Osteoblast (primary cell): Measurements from ENCODE around the gene LUC7L. TPM values are rescaled to one million over a fixed set of nuclear protein-coding genes. Genes with fewer than 3 reads are reported as not detected.
"Not testable (repeated sequence)": the region's sequence is repeated elsewhere in the genome, so short reads cannot be mapped to it uniquely, and the experiment has no call there.

Experiments
- DNase-seq: peaks from one replicate; pipeline ENCODE4 v3.0.0; 2011; ENCODE audit warnings: low spot score, mixed read lengths; ENCODE audit not compliant: insufficient read length; ENCODE audit errors: missing footprints
- H2AFZ ChIP-seq: 2 replicates; pipeline ENCODE4 v1.6.0; 2011; ENCODE audit warnings: mild to moderate bottlenecking, low read length
- H3K27ac ChIP-seq: 2 replicates; pipeline ENCODE4 v1.5.1; 2011; ENCODE audit warnings: mild to moderate bottlenecking, low read depth, low read length, moderate library complexity
- H3K27me3 ChIP-seq: 2 replicates; pipeline ENCODE4 v1.6.0; 2012; ENCODE audit warnings: mild to moderate bottlenecking, control low read depth, inconsistent platforms, low read length, moderate library complexity; ENCODE audit not compliant: insufficient read depth
- H3K36me3 ChIP-seq: 2 replicates; pipeline ENCODE4 v1.5.1; 2011; ENCODE audit warnings: mild to moderate bottlenecking, low read length, control low read depth, moderate library complexity; ENCODE audit not compliant: insufficient read depth
- H3K4me1 ChIP-seq: 2 replicates; pipeline ENCODE4 v1.5.1; 2011; ENCODE audit warnings: mild to moderate bottlenecking, low read length, control low read depth, moderate library complexity; ENCODE audit not compliant: insufficient read depth
- H3K4me2 ChIP-seq: 2 replicates; pipeline ENCODE4 v1.6.0; 2011; ENCODE audit warnings: mild to moderate bottlenecking, low read length; ENCODE audit not compliant: insufficient read depth
- H3K4me3 ChIP-seq: fragments of 200-600 bp; sonication (generic); 3 replicates; pipeline ENCODE4 v1.5.1; 2012; ENCODE audit warnings: mild to moderate bottlenecking, low read length, inconsistent platforms; ENCODE audit not compliant: insufficient read depth
- H3K79me2 ChIP-seq: 2 replicates; pipeline ENCODE4 v1.6.0; 2012; ENCODE audit warnings: mild to moderate bottlenecking, low read length, control low read depth, inconsistent platforms; ENCODE audit not compliant: insufficient read depth
- H3K9me3 ChIP-seq: 2 replicates; pipeline ENCODE4 v1.5.1; 2011; ENCODE audit warnings: low read depth, low read length, control low read depth
- H4K20me1 ChIP-seq: 2 replicates; pipeline ENCODE4 v1.6.0; 2012; ENCODE audit warnings: mild to moderate bottlenecking, low read length, control low read depth; ENCODE audit not compliant: insufficient read depth
- total RNA-seq: library from RNA; depleted of rRNA; stranded (reverse); fragments of >200 nt; gene quantifications from 2 replicates; pipeline ENCODE4 v1.2.3, GENCODE V29; 2012
- TF ChIP-seq, protein P1 (sequence below): IDR thresholded peaks from 2 replicates; pipeline ENCODE4 v1.5.1; 2011; ENCODE audit warnings: mild to moderate bottlenecking, low read depth, low read length, moderate library complexity; ENCODE audit errors: extremely low read depth

The LUC7L gene
- total RNA-seq, 1 donor, result 46.0 TPM

DNA sequence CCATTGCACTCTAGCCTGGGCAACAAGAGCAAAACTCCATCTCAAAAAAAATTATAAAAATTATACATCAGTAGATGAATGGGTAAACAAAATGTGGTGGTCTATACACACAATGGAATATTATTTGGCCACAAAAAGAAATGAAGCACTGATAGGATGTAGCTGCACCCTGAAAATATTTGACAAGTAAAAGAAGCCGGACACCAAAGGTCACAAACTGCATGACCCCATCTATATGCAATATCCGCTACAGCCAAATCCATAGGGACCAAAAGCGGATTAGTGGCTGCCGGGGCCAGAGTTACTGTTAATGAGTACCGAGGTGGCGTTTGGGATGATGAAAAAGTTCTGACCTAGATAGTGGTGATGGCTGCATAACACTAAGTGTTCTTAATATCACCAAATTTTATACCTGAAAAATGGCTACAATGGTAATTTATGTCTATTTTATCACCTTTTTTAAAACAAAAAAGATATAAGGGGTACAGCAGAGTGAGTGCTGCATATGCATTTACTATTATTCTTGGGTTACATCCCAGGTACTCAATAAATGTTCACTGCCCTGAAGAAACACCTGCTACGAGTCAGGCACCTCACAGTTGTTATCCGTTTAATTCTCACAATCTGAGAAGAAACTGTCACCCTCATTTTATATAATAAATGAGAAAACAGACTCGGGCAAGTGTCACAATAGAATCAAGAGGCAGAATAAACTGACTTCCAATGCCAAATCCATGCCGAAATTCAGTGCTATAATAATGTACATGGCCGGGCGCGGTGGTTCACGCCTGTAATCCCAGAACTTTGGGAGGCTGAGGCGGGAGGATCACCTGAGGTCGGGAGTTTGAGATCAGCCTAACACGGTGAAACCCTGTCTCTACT is 49.8 kb downstream of the LUC7L start:
- TF ChIP-seq, protein P1, sequence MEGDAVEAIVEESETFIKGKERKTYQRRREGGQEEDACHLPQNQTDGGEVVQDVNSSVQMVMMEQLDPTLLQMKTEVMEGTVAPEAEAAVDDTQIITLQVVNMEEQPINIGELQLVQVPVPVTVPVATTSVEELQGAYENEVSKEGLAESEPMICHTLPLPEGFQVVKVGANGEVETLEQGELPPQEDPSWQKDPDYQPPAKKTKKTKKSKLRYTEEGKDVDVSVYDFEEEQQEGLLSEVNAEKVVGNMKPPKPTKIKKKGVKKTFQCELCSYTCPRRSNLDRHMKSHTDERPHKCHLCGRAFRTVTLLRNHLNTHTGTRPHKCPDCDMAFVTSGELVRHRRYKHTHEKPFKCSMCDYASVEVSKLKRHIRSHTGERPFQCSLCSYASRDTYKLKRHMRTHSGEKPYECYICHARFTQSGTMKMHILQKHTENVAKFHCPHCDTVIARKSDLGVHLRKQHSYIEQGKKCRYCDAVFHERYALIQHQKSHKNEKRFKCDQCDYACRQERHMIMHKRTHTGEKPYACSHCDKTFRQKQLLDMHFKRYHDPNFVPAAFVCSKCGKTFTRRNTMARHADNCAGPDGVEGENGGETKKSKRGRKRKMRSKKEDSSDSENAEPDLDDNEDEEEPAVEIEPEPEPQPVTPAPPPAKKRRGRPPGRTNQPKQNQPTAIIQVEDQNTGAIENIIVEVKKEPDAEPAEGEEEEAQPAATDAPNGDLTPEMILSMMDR, result no peak
- Histone ChIP-seq H3K27me3 (peaks cover 40% of the 10 kb centered on the region), H2AFZ (no peak overlapping the region), H3K27ac (no peak overlapping the region), H3K79me2 (no peaks in the 10 kb centered on the region), H3K36me3 (peaks cover 1% of the 10 kb centered on the region), H3K9me3 (no peaks in the 10 kb centered on the region), H3K4me1 (peaks cover 8% of the 10 kb centered on the region), H3K4me3 (no peak overlapping the region), H4K20me1 (peaks cover 9% of the 10 kb centered on the region), H3K4me2 (no peak overlapping the region)
- DNase-seq, result peak; percentile 47

DNA sequence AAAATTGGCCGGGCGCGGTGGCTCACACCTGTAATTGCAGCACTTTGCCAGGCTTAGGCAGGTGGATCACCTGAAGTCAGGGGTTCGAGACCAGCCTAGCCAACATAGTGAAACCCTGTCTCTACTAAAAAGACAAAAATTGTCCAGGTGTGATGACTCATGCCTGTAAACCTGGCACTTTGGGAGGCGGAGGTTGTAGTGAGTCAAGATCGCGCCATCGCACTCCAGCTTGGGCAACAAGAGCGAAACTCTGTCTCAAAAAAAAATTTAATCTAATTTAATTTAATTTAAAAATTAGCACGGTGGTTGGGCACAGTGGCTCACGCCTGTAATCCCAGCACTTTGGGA is 50.6 kb downstream of the LUC7L start:
- Histone ChIP-seq H3K9me3 (no peaks in the 10 kb centered on the region), H3K36me3 (no peaks in the 10 kb centered on the region), H3K4me1 (peaks cover 8% of the 10 kb centered on the region), H3K27ac (no peak overlapping the region), H4K20me1 (peaks cover 7% of the 10 kb centered on the region), H3K4me2 (no peak overlapping the region), H3K27me3 (peaks cover 42% of the 10 kb centered on the region), H3K4me3 (no peak overlapping the region), H3K79me2 (no peaks in the 10 kb centered on the region), H2AFZ (no peak overlapping the region)
- no peak for DNase-seq
- TF ChIP-seq, protein P1, result no peak

DNA sequence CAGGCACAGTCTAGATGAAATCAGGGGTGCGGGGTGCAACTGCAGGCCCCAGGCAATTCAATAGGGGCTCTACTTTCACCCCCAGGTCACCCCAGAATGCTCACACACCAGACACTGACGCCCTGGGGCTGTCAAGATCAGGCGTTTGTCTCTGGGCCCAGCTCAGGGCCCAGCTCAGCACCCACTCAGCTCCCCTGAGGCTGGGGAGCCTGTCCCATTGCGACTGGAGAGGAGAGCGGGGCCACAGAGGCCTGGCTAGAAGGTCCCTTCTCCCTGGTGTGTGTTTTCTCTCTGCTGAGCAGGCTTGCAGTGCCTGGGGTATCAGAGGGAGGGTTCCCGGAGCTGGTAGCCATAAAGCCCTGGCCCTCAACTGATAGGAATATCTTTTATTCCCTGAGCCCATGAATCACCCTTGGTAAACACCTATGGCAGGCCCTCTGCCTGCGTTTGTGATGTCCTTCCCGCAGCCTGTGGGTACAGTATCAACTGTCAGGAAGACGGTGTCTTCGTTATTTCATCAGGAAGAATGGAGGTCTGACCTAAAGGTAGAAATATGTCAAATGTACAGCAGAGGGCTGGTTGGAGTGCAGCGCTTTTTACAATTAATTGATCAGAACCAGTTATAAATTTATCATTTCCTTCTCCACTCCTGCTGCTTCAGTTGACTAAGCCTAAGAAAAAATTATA is 51.1 kb downstream of the LUC7L start:
- TF ChIP-seq, protein P1, result no peak
- peaks cover 42% of the 10 kb centered on the region for H3K27me3 ChIP-seq
- no peak overlapping the region for H3K4me3 ChIP-seq

DNA sequence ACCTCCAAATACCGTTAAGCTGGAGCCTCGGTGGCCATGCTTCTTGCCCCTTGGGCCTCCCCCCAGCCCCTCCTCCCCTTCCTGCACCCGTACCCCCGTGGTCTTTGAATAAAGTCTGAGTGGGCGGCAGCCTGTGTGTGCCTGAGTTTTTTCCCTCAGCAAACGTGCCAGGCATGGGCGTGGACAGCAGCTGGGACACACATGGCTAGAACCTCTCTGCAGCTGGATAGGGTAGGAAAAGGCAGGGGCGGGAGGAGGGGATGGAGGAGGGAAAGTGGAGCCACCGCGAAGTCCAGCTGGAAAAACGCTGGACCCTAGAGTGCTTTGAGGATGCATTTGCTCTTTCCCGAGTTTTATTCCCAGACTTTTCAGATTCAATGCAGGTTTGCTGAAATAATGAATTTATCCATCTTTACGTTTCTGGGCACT is 51.8 kb downstream of the LUC7L start:
- H3K79me2 ChIP-seq, result no peaks in the 10 kb centered on the region
- H3K4me2 ChIP-seq, result no peak overlapping the region
- no peaks in the 10 kb centered on the region for H3K9me3 ChIP-seq
- H3K4me3 ChIP-seq, result no peak overlapping the region
- peak; percentile 91 for DNase-seq
- no peak overlapping the region for H2AFZ ChIP-seq
- H4K20me1 ChIP-seq, result peaks cover 7% of the 10 kb centered on the region
- no peak overlapping the region for H3K27ac ChIP-seq
- no peaks in the 10 kb centered on the region for H3K36me3 ChIP-seq
- TF ChIP-seq, protein P1, result no peak
- peaks cover 42% of the 10 kb centered on the region for H3K27me3 ChIP-seq
- H3K4me1 ChIP-seq, result peaks cover 8% of the 10 kb centered on the region

More for the DNA sequence above, 51.1 kb downstream of the LUC7L start:
- H2AFZ ChIP-seq, result no peak overlapping the region
- H4K20me1 ChIP-seq, result peaks cover 7% of the 10 kb centered on the region
- H3K4me1 ChIP-seq, result peaks cover 8% of the 10 kb centered on the region
- no peaks in the 10 kb centered on the region for H3K36me3 ChIP-seq
- peak; percentile 86 for DNase-seq
- H3K27ac ChIP-seq, result no peak overlapping the region
- H3K79me2 ChIP-seq, result no peaks in the 10 kb centered on the region
- no peaks in the 10 kb centered on the region for H3K9me3 ChIP-seq
- H3K4me2 ChIP-seq, result no peak overlapping the region

DNA sequence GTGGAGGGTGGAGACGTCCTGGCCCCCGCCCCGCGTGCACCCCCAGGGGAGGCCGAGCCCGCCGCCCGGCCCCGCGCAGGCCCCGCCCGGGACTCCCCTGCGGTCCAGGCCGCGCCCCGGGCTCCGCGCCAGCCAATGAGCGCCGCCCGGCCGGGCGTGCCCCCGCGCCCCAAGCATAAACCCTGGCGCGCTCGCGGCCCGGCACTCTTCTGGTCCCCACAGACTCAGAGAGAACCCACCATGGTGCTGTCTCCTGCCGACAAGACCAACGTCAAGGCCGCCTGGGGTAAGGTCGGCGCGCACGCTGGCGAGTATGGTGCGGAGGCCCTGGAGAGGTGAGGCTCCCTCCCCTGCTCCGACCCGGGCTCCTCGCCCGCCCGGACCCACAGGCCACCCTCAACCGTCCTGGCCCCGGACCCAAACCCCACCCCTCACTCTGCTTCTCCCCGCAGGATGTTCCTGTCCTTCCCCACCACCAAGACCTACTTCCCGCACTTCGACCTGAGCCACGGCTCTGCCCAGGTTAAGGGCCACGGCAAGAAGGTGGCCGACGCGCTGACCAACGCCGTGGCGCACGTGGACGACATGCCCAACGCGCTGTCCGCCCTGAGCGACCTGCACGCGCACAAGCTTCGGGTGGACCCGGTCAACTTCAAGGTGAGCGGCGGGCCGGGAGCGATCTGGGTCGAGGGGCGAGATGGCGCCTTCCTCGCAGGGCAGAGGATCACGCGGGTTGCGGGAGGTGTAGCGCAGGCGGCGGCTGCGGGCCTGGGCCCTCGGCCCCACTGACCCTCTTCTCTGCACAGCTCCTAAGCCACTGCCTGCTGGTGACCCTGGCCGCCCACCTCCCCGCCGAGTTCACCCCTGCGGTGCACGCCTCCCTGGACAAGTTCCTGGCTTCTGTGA is 52.5 kb downstream of the LUC7L start, which contains the start of gene HBA1:
Gene HBA1, plus strand, starts transcription at position 204 of the 906 bp plus-strand sequence. Its CDS starts 37 bp downstream, at position 241.
- not testable (repeated sequence) for H4K20me1 ChIP-seq, H3K9me3 ChIP-seq, H3K79me2 ChIP-seq, H3K36me3 ChIP-seq, DNase-seq, H2AFZ ChIP-seq, H3K4me2 ChIP-seq, H3K27ac ChIP-seq, H3K4me3 ChIP-seq, H3K4me1 ChIP-seq
- peaks cover 42% of the 10 kb centered on the region for H3K27me3 ChIP-seq
